Natural killer cell (primary cell): ENCODE measurements around the gene PGS1. TPM values are rescaled to one million over a fixed set of nuclear protein-coding genes. Genes with fewer than 3 reads are reported as not detected.

ENCODE experiments used
- ATAC-seq, 3 donors: fragments of 150-1000 bp in 2 of 3; fragments of 200-7000 bp in 1 of 3; cut with Tn5 transposase; 1 replicate in 1 of 3; 2 replicates in 2 of 3; pipeline ENCODE4 v1.10.0; 2021; ENCODE audit warnings: mild to moderate bottlenecking in 2 of 3, moderate library complexity in 2 of 3
- DNase-seq, 2 donors: peaks; one replicate each; pipeline versions ENCODE4 v3.0.0 to v3.0.0-alpha.2; 2013 to 2021; ENCODE audit warnings: mixed read lengths in 1 of 2
- H3K27ac ChIP-seq: one replicate; pipeline ENCODE4 v1.5.1; 2013; ENCODE audit warnings: mild to moderate bottlenecking, low read length
- H3K27me3 ChIP-seq: one replicate; pipeline ENCODE4 v1.6.1; 2013; ENCODE audit warnings: low read length; ENCODE audit not compliant: control insufficient read depth, insufficient read depth
- H3K36me3 ChIP-seq: one replicate; pipeline ENCODE4 v1.6.1; 2013; ENCODE audit warnings: low read length; ENCODE audit not compliant: control insufficient read depth, insufficient read depth
- H3K4me1 ChIP-seq: one replicate; pipeline ENCODE4 v1.6.1; 2013; ENCODE audit warnings: low read length; ENCODE audit not compliant: control insufficient read depth, insufficient read depth
- H3K4me3 ChIP-seq: one replicate; pipeline ENCODE4 v1.5.1; 2013; ENCODE audit warnings: low read length
- H3K9me3 ChIP-seq: one replicate; pipeline ENCODE4 v1.6.1; 2013; ENCODE audit warnings: low read length; ENCODE audit not compliant: control insufficient read depth, insufficient read depth
- H3K27ac Mint-ChIP-seq, 2 donors: one replicate each; pipeline ENCODE4 v1.8.0; 2022; ENCODE audit warnings: mild to moderate bottlenecking in 2 of 2, mixed read lengths in 2 of 2, moderate library complexity in 1 of 2
- H3K27me3 Mint-ChIP-seq, 2 donors: one replicate each; pipeline ENCODE4 v1.8.0; 2022; ENCODE audit warnings: low read depth in 2 of 2, mixed read lengths in 2 of 2
- H3K36me3 Mint-ChIP-seq: one replicate; pipeline ENCODE4 v1.8.0; 2022; ENCODE audit warnings: mixed read lengths
- H3K4me1 Mint-ChIP-seq, 2 donors: one replicate each; pipeline ENCODE4 v1.8.0; 2022; ENCODE audit warnings: mixed read lengths in 2 of 2
- H3K4me3 Mint-ChIP-seq: one replicate; pipeline ENCODE4 v1.8.0; 2022; ENCODE audit warnings: mild to moderate bottlenecking, moderate library complexity, mixed read lengths
- H3K9me3 Mint-ChIP-seq, 2 donors: one replicate each; pipeline ENCODE4 v1.8.0; 2022; ENCODE audit warnings: mixed read lengths in 2 of 2
- CTCF ChIP-seq: fragments of 200-600 bp; IDR thresholded peaks from one replicate; pipeline ENCODE4 v1.8.0; 2022; ENCODE audit warnings: antibody characterized with exemption
- WGBS: methylation state at CpG from one replicate; pipeline ENCODE4 v1.1.7; 2013; ENCODE audit warnings: missing lambda C conversion rate; ENCODE audit not compliant: insufficient coverage; 5-methylcytosine and 5-hydroxymethylcytosine counted together
- intact Hi-C: fragments of 100-400 bp; cut with micrococcal nuclease; formaldehyde crosslinking; loops from one replicate; pipeline ENCODE4 v1.14.2; 2022
- total RNA-seq, 4 donors: library from RNA; stranded (reverse); fragments of 120-200 nt in 1 of 4; gene quantifications; one replicate each; pipeline versions ENCODE4 v1.2.3 to v1.2.4, GENCODE V29; 2013 to 2022

The PGS1 gene
- total RNA-seq, 3 donors from 2014 or later (not counting 1 experiment from before 2014, with no cell fraction given) = 47.9 to 53.6 (median 48.3) TPM

- 86% methylated on average over 5 of the region's 8 CpGs for WGBS
- Mint-ChIP-seq H3K4me3 (no peak overlapping the region), H3K9me3 (no peaks in the 10 kb centered on the region), H3K4me1 (peaks cover 4 to 10% of the 10 kb centered on the region in 2 donors), H3K27me3 (no peaks in the 10 kb centered on the region), H3K36me3 (no peaks in the 10 kb centered on the region), H3K27ac (no peak overlapping the region)
- H3K27ac ChIP-seq = no peak overlapping the region
- peaks cover 70% of the 10 kb centered on the region for H3K36me3 ChIP-seq
- DNase-seq (no peak), ATAC-seq (no peak)
- peak; percentile 45 for TF ChIP-seq CTCF
- H3K4me3 ChIP-seq = no peak overlapping the region
- H3K4me1 ChIP-seq = peaks cover 5% of the 10 kb centered on the region
- no peaks in the 10 kb centered on the region for H3K27me3 ChIP-seq
- intact Hi-C loops = loop anchor here (1.0 kb wide), 2 partner anchors 62 to 133 kb away; partner anchors contain the start of gene SOCS3
- H3K9me3 ChIP-seq = no peaks in the 10 kb centered on the region
Measured at GRCh38 chr17:78422267-78422605, 43.8 kb downstream of the PGS1 start.

- Histone ChIP-seq H3K36me3 (peaks cover 70% of the 10 kb centered on the region), H3K27ac (no peak overlapping the region), H3K27me3 (no peaks in the 10 kb centered on the region), H3K4me3 (no peak overlapping the region), H3K4me1 (no peaks in the 10 kb centered on the region), H3K9me3 (no peaks in the 10 kb centered on the region)
- no peaks in the 10 kb centered on the region for H3K27me3 Mint-ChIP-seq
- WGBS = 95% methylated on average over 19 of the region's 20 CpGs
- DNase-seq (no peak), ATAC-seq (no peak)
- no peaks in the 10 kb centered on the region for H3K36me3 Mint-ChIP-seq
- no peaks in the 10 kb centered on the region for H3K9me3 Mint-ChIP-seq
- H3K4me3 Mint-ChIP-seq = no peak overlapping the region
- TF ChIP-seq CTCF = no peak
- no peak overlapping the region for H3K27ac Mint-ChIP-seq
- intact Hi-C loops = loop anchor here (1.0 kb wide), 2 partner anchors 63 to 134 kb away; partner anchors contain the start of gene SOCS3
- peaks cover 0 to 4% of the 10 kb centered on the region in 2 donors for H3K4me1 Mint-ChIP-seq
Measured at GRCh38 chr17:78422872-78423588, 44.6 kb downstream of the PGS1 start.

- H3K27me3 ChIP-seq = no peaks in the 10 kb centered on the region
- no peaks in the 10 kb centered on the region for H3K9me3 Mint-ChIP-seq
- peaks cover 0 to 4% of the 10 kb centered on the region in 2 donors for H3K4me1 Mint-ChIP-seq
- H3K4me3 Mint-ChIP-seq = no peak overlapping the region
- no peak for DNase-seq
- no peaks in the 10 kb centered on the region for H3K9me3 ChIP-seq
- H3K36me3 ChIP-seq = peaks cover 70% of the 10 kb centered on the region
- H3K4me3 ChIP-seq = no peak overlapping the region
- H3K27me3 Mint-ChIP-seq = no peaks in the 10 kb centered on the region
- WGBS = 85% methylated on average over 17 of the region's 18 CpGs
- H3K27ac Mint-ChIP-seq = no peak overlapping the region
- no peak for TF ChIP-seq CTCF
- ATAC-seq = no peak
- H3K36me3 Mint-ChIP-seq = no peaks in the 10 kb centered on the region
- intact Hi-C loops = no loop called here
- H3K4me1 ChIP-seq = no peaks in the 10 kb centered on the region
- H3K27ac ChIP-seq = no peak overlapping the region
Measured at GRCh38 chr17:78423961-78424675, 45.7 kb downstream of the PGS1 start.
